Measurements from ENCODE around the gene CABP2.
"Not testable (repeated sequence)": the region's sequence is repeated elsewhere in the genome, so short reads cannot be mapped to it uniquely, and the experiment has no call there.

The CABP2 gene

GRCh38 chr11:67484847-67485311 is 38.4 kb downstream of the CABP2 start:
- Mint-ChIP-seq H3K4me3 (peak overlapping the region; percentile 98), H3K36me3 (peaks cover 70% of the 10 kb centered on the region), H3K27ac (peak overlapping the region; percentile 97), H3K4me1 (peaks cover 74% of the 10 kb centered on the region), H3K9me3 (peaks cover 2% of the 10 kb centered on the region)
- DNase-seq (ENCODE audit: low spot score in 2 of 2) (peak; percentile 44 to 85), ATAC-seq (peak; percentile 25)

- Mint-ChIP-seq H3K4me3 (peak overlapping the region; percentile 98), H3K36me3 (peaks cover 62% of the 10 kb centered on the region), H3K9me3 (peaks cover 2% of the 10 kb centered on the region), H3K4me1 (peaks cover 67% of the 10 kb centered on the region), H3K27ac (peak overlapping the region; percentile 97)
- ATAC-seq (peak; percentile 40), DNase-seq (ENCODE audit: low spot score in 2 of 2) (peak in 1 of 2 donors; percentile 78)
Measured at GRCh38 chr11:67483831-67484665, 39.2 kb downstream of the CABP2 start.

GRCh38 chr11:67482827-67483798 is 40.1 kb downstream of the CABP2 start, which contains the start of gene AIP:
TSS of gene AIP (plus strand) at chr11:67483026. CDS start at chr11:67483159, 133 bp downstream.
- peaks cover 2% of the 10 kb centered on the region for H3K9me3 Mint-ChIP-seq
- H3K27ac Mint-ChIP-seq = peak within 1 kb of the TSS; percentile 97
- DNase-seq (ENCODE audit: low spot score in 2 of 2) = peak; percentile 96 to 99
- peak; percentile 80 for ATAC-seq
- H3K4me1 Mint-ChIP-seq = peaks cover 57% of the 10 kb centered on the region
- peaks cover 53% of the 10 kb centered on the region for H3K36me3 Mint-ChIP-seq
- H3K4me3 Mint-ChIP-seq = peak within 1 kb of the TSS; percentile 98

- H3K4me3 Mint-ChIP-seq = peak overlapping the region; percentile 98
- H3K27ac Mint-ChIP-seq = peak overlapping the region; percentile 97
- ATAC-seq (no peak), DNase-seq (ENCODE audit: low spot score in 2 of 2) (no peak)
- H3K4me1 Mint-ChIP-seq = peaks cover 50% of the 10 kb centered on the region
- peaks cover 45% of the 10 kb centered on the region for H3K36me3 Mint-ChIP-seq
- H3K9me3 Mint-ChIP-seq = no peaks in the 10 kb centered on the region
Measured at GRCh38 chr11:67482275-67482826, 40.9 kb downstream of the CABP2 start.

GRCh38 chr11:67477344-67478050 is 45.7 kb downstream of the CABP2 start:
- H3K27ac Mint-ChIP-seq; H3K36me3 Mint-ChIP-seq; H3K4me3 Mint-ChIP-seq; H3K4me1 Mint-ChIP-seq; DNase-seq (ENCODE audit: low spot score in 2 of 2); ATAC-seq; H3K9me3 Mint-ChIP-seq: not testable (repeated sequence)

- H3K36me3 Mint-ChIP-seq; ATAC-seq; DNase-seq (ENCODE audit: low spot score in 2 of 2); H3K4me3 Mint-ChIP-seq; H3K4me1 Mint-ChIP-seq; H3K27ac Mint-ChIP-seq; H3K9me3 Mint-ChIP-seq: not testable (repeated sequence)
Measured at GRCh38 chr11:67476692-67477091, 46.6 kb downstream of the CABP2 start.

GRCh38 chr11:67472882-67473281 is 50.4 kb downstream of the CABP2 start:
- peaks cover 5% of the 10 kb centered on the region for H3K36me3 Mint-ChIP-seq
- H3K27ac Mint-ChIP-seq = no peak overlapping the region
- no peaks in the 10 kb centered on the region for H3K9me3 Mint-ChIP-seq

GRCh38 chr11:67470337-67471002 is 52.8 kb downstream of the CABP2 start:
- Mint-ChIP-seq H3K27ac (no peak overlapping the region), H3K4me1 (peaks cover 32% of the 10 kb centered on the region), H3K9me3 (no peaks in the 10 kb centered on the region), H3K4me3 (peak overlapping the region; percentile 91), H3K36me3 (peaks cover 7% of the 10 kb centered on the region)
- no peak for ATAC-seq
- no peak for DNase-seq (ENCODE audit: low spot score in 2 of 2)

More at GRCh38 chr11:67472882-67473281, 50.4 kb downstream of the CABP2 start:
- no peak overlapping the region for H3K4me3 Mint-ChIP-seq
- no peak for DNase-seq (ENCODE audit: low spot score in 2 of 2)
- ATAC-seq = no peak
- peaks cover 12% of the 10 kb centered on the region for H3K4me1 Mint-ChIP-seq

GRCh38 chr11:67469508-67469811 is 53.8 kb downstream of the CABP2 start:
- H3K4me1 Mint-ChIP-seq = peaks cover 41% of the 10 kb centered on the region
- H3K27ac Mint-ChIP-seq = peak overlapping the region; percentile 91
- ATAC-seq = no peak
- H3K36me3 Mint-ChIP-seq = peaks cover 10% of the 10 kb centered on the region
- no peaks in the 10 kb centered on the region for H3K9me3 Mint-ChIP-seq
- H3K4me3 Mint-ChIP-seq = peak overlapping the region; percentile 91
- no peak for DNase-seq (ENCODE audit: low spot score in 2 of 2)
